ENCODE measurements around the gene CFAP410.
"Not testable (repeated sequence)": the region's sequence is repeated elsewhere in the genome, so short reads cannot be mapped to it uniquely, and the experiment has no call there.

CFAP410 gene

DNA sequence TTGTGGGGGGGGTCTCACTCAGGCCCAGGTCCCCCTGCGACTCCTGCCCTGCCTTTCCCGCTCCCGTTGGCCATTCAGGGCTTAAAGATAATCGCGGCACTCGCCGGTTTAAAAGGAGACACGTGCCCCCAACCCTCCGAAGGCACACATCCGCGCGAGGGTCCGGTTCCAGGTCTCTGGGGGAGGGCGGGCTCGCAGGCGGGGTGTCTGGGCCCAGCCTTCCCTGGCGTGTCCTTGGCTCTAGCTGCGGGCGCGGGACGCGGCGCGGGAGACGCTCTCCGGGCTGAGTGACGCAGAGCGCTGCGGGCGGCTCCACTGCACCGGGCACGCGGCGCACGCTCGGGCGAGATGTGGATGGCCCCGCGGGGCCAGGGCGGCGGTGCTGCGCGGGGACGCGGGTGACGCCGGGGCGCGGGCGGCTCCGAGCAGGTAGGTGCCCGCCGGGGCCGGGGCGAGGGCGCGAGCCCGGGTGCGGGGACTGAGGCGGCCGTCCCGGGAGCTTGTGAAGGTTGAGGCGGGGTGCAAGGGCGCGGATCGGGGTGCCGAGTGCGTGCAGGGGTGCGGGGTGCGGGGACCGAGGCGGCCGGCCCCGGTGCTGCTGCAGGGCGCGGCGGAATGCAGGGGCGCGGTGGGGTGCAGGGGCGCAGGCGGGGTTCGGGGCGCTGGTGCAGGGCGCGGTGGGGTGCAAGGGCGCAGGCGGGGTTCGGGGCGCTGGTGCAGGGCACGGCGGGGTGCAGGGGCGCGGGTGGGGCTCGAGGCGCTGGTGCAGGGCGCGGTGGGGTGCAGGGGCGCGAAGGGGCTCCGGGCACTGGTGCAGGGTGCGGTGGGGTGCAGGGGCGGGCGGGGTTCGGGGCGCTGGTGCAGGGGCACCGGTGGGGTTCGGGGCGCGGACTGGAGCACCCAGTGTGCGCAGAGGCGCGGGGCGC, 10.9 kb upstream of the CFAP410 start:
- DNase-seq: no peak

DNA sequence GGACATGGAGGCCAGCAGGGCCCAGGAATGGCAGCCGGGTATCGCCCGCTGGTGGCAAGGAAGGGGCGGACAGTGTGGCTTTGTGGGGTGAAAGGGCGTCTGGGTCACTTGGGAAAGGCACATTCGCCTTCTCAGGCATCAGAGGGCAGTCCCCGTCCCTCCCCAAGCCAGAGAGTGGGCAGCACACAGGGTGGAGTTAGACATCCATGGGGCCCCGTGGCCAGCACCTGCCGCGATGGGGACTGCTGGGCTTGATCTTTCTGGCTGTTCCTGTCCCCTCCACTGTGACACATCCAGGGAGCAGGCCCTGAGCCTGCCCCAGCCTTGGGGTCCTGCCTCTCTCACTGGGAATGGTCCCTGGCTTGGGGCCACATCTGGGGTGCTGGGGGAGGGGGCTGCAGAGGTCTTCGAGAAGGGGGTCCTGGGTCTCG, 10.2 kb upstream of the CFAP410 start:
- DNase-seq: no peak

DNA sequence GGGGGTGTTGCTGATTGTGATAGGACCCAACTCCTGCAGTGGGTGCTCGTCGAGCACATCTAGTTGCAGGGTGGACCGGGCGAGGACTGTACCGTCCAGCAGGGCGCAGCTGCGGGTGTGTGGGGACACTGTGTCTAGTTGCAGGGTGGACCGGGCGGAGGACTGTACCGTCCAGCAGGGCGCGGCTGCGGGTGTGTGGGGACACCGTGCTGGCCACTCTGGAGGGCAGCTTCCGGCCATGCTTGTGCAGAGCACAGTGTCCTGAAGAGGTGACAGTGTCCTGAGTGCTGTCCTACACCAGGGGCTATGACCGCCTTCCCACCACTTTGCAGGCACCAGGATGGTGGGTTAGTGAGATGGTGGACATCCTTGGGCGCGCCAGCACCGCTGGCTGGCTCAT, 9.7 kb upstream of the CFAP410 start:
- no peak for DNase-seq

DNA sequence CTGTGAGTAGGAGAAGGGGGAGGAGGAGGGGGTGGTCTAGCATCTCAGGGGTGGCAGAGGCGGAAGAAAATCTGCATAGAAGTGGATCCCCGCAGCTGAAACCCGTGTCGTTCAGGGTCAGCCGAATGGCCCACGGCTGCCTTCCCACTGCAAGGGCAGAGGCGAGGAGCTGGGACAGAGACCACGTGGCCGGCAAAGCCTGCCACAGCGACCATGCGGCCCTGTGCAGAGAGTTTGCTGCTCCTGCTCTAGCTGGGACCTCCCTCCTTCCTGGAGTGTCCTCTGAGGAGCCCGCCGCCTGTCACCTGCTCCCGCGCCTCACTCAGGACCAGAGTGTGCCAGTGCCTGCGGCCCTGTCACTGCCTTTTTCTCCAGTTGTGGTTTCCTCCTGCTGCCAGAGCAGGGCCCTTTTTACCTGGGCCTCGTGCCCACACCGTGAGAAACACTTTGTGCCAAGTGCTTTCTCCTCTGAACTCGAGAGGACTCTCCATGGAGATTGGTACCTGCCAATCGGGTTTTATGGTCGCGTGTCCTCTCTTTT, 8.8 kb upstream of the CFAP410 start:
- DNase-seq: no peak

DNA sequence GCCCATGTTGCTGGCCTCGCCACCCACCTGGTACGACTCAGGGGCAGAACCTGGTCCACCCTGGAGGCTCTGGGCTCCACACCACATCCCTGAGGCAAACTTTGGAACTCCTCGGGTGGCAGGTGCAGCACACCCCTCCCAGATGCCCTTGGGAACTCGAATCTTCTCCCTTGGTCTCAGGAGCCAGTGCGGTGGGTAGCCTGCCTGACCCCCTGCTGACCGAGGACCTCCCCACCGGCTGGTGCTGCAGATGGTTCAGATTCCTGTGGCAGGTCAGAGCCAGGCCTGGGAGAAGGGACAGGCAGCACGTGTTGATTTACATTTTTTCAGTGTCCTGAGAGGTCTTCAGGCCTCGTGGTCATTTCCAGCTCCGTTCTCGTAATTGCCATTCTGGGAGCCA, 6.3 kb upstream of the CFAP410 start:
- no peak for DNase-seq

DNA sequence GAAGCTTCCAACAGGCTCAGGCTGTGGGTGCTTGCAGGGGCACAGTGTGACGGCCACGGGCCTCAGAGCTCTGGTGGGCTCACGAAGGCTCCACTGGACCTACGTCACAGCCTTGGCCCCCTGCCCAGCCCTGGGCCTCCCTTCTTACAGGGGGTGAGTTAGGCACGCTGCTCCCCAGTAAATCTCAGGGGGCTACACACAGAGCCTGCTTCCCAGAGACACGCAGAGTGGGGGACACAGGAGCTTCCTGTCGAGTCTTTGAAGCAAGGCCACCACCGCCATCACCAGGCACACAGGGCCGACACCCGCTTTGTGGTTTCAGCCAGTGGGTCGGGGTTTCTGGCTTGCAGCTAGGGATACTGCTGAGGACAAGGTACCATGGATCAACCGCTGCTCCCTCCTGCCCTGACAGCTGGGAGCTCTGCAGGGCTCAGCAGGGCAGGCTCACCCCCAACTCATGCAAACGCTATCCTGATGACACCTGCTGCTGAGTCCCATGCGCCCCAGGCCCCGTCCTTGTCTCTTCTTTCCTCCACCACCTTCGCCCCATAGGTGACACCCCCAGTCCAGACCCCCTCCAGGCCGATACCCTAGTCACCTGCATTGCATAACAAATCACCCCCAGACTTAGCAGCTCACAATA, 5.5 kb upstream of the CFAP410 start:
- no peak for DNase-seq

DNA sequence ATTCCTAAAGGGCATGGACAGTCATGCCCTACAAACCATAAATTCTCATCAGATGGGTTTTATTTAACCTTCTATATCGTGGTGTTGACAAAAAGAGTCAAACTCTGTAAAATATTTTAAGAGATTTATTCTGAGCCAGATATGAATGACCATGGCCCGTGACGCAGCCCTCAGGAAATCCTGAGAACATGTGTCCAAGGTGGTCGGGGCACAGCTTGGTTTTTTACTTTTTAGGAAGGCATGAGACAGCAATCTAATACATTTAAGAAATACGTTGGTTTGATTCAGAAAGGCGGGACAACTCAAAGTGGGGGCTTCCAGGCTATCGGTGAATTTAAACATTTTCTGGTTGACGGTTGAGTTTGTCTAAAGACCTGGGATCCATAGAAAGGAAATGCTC, 3.8 kb upstream of the CFAP410 start:
- DNase-seq: not testable (repeated sequence)

DNA sequence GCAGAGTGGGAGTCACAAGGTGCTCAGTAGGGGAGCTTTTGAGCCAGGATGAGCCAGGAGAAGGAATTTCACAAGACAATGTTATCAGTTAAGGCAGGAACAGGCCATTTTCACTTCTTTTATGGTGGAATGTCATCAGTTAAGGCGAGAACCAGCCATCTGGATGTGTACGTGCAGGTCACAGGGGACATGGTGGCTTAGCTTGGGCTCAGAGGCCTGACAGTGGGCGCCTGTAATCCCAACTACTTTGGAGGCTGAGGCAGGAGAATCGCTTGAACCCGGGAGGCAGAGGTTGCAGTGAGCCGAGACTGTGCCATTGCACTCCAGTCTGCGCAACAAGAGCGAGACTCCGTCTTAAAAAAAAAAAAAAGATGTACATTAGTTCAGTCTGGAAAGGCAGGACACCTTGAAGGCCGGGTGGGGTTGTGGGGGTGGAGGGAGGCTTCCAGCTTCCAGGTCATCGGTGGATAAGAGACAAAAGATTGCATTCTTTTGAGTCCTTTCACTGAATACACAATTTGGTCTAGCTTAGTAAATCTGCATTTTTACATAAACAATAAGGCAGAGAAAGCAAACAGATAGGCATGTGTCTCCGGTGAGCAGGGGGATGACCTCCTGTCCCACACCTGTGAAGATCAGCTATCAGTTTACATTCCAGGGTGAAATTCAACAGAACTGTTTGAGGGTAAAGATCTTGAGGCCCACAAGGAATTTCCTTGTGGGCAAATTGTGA, 2.7 kb upstream of the CFAP410 start:
- DNase-seq: not testable (repeated sequence)

DNA sequence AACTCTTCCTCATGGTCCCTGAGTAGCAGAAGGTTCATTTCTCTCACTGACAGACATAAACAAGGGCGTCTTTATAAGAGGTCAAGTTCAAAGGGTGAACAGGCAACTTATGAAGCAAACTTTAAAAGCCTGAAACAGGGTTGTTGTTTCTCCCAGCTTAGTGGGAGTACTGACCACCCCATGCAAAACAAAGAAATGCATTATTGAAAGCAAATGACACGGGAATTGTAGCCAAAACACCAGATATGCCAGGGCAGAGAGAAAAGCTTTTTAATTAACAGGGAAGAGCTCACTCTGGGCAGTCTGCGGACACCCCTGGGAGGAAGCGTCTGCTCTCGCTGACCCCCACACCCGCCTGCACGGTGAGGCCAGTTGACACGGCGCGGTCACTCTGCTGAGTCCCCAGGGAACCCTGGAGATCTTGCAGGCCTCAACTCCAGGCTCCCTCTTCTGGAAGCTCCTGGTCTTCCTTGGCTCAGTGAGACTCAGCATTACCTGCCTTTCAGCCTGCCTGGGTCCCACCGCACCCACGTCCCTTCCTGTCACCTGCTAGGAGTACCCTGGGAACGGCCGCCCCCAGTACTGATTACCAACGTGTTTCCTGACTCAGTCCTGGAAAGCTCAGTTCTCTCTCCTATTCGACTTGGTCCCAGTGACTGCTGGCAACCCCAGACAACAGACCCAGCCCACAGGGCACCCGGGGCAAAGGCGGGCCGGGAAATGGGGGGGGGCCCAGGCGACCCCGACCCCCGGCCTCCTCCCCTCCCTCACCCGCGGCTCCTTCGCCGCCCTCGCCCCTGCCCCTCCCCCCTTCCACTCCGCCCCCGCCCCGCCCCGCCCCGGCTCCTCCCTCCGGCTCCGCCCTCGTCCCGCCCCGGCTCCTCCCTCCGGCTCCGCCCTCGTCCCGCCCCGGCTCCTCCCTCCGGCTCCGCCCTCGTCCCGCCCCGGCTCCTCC, 972 bp downstream of the CFAP410 start:
- DNase-seq: peak in 1 of 2 donors; percentile 29

DNA sequence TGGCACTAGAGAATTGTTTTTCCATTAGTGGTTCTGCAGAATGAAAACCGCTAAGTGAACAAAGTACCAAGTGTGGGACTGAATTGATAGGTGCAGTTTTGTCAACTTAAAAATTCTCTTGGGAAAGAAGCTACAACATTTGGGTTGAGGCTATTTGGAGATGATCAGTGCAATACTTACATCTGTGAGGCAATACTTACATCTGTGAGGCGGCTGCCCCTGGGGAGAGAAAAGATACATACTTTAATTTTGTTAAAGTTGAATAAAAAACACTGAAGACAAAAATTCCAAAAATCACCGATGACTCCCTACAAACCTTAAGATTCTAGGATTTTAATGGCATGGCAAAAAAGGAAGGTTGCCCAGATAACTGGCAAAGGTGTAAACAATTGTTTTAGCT, 1.7 kb downstream of the CFAP410 start:
- no peak for DNase-seq

DNA sequence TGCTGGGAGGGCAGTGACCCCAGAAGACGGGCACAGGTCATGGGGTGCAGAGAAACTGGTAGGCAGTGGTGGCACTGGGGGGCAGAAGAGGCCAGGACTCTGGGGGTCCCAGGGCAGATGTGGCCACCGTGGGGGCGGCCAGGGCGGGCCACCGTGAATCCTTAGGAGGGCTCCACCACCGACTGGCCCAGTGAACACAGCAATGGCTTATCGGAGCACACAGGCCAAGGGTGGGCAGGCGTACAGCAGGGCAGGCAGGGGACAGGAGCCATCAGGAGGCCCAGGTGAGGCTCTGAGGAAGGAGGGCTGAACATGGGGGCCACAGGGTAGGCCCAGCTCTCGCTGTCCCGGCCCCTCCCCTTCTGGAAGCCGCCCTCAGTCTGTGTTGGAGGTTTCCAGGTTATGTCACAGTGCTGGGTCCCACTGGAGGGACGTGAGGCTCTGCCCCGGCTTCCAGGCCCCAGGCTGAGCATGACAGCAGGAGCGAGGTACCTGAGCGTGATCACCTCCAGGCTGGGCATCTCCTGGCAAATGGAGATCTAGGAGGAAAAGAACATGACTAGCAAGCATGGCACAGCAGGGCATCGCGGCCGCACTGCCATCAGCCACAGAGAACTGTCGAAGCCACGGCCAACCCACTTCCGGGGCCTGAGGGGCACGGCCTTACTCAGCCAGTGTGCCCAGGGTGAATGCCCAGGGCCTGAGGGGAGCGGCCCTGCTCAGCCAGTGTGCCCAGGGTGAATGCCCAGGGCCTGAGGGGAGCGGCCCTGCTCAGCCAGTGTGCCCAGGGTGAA, 3.7 kb downstream of the CFAP410 start:
- DNase-seq: no peak

DNA sequence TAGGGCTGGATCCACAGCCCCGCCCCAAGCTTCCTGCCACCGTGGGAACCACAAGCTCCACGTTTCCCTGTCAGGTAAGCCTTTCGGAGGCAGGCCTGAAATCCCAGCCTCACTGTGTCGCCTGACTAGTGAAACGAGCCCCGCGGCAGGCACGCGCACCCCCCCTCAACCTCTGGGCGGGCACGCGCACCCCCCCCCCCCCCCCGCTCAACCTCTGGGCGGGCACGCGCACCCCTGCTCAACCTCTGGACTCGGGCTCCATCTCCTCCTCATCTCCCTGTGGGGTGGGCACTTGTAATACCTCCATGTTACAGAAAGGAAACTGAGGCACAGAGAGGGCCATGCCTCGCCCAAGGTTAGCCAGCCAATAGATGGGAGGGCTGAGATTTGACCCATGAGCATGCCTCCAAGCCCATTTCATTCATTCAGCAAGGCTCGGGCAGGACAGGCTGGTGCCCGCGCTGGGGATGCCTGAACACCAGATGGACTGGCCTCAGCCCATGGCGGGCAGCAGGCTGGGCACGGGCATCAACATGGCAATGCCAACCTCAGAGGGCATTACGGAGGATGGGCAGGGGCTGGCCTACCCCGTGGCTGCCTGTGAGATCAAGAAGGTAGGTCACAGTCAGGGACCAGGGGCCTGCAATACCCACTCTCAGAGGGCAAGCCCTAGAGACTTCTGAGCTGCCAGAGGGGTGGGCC, 4.7 kb downstream of the CFAP410 start:
- no peak for DNase-seq

DNA sequence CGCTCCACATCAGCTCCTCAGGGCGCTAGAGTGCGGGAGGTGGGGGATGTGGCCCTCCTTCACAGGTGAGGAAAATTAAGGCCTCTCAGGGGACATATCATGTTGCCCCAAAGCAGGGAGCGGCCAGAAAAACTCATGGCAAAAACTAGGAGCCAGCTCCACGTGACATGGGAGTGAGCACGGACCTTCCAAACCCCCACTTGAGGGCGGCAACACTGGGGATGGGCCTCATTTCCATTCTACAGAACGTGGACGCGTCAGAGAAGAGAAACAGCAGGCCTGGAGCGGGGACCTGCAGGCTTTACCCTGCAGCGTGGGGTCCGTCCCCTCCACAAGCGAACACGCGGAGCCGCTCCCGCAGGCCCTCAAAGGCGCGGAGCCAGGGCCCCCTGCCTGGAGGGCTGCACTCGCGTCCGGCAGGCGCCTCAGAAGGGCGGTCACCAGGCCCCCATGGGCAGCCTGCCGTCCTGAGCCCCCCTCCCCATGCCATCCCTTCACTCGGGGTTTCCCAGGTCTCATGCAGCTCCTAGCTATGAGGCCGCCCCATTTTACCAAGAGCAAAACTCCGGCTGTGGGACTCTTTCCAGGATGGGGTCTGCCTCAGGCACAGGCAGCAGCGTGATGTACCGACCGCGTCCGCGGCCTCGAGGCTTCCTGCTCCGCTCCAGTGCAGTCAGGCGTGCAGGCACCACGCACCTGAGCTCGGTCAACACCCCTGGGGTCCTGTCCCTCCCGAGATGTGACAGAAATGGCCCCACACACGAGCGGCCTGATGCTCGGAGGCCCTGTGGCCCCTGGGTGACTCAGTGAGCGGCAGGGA, 5.5 kb downstream of the CFAP410 start:
- no peak for DNase-seq

DNA sequence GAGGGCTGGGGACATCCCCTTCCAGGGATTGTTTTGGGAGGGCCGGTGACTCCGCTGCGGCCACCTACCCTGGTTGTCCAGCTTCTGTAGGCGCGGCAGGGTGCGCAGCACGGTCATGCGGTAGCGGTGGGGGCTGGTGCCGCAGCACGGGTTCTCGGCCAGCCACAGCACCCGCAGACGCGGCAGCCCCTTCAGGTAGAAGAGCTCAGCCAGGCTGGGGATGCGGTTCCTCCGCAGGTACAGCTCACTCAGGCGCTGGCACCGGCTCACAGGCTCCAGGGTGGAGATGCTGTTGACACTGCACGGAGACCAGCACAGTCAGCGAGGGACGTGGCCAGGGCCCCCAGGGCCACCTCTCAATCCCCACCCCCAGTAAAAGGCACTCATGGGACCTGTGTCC, 6.2 kb downstream of the CFAP410 start:
- no peak for DNase-seq

DNA sequence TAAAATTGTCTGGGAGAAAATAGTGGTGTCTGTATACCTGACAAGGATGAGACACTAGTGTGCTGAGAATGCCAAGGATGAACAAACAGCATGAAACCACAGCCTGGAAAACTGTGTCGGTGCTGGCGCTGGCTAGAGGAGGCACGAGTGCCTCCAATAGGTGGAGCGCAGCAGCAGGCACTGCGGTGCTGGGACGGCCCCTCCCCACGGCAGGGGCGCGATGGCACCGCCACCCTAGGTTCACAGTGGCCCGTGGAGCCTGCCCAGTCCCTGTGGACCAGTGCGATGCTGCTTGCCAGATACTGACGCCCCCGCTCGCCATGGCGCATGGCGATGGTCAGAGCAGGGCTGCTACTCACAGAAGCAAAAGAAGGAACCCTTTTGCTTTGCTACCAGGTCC, 6.8 kb downstream of the CFAP410 start:
- DNase-seq: no peak

DNA sequence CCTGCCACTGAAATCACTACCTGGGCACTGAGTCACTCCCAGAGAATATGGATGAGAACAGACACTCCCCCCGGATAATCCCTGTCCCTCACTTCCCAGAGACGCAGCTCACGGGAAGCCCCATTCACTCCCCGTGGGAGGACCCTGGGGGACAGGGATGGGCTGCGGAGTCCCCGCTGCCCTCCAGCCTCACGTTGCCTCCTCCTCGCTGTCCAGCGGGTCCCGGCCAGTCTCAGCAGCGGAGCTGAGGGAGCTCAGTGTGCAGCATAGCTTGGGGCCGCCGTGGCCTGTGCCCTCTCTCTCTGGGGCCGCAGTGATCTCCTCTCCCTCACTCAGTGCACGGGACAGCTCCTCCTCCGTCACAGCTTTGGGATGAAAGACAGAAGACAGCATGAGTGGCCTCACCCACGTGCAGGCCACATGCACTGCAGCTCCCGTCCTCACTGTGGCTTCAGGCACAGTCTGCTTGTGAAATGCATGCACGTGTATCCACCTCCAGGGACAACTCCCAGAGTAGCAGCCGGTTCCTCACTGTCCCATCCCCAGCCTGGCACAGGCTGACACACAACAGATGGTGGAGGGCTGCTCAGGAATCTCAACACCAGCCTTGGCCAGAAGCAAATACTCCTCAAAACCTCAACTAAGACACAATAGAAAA, 7.4 kb downstream of the CFAP410 start:
- no peak for DNase-seq

DNA sequence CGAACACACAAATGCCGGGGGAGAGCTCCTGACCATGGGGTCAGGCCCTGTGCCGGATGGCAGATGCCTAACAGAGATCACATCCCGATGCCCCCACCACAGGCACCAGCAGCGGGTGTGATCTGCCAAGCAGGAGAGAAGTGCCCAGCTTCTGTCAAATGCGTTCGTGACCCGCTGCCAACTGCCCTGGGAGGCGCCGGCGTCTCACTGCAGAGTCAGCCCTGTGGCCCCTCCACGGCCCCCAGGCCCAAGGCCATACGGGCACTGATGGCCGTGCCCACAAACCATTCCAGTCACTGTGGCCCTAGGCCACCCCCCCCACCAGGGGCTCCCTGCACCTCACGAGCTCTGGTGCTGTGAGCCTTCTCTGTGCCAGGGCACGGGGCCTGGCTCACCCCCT, 8.0 kb downstream of the CFAP410 start:
- DNase-seq: no peak

DNA sequence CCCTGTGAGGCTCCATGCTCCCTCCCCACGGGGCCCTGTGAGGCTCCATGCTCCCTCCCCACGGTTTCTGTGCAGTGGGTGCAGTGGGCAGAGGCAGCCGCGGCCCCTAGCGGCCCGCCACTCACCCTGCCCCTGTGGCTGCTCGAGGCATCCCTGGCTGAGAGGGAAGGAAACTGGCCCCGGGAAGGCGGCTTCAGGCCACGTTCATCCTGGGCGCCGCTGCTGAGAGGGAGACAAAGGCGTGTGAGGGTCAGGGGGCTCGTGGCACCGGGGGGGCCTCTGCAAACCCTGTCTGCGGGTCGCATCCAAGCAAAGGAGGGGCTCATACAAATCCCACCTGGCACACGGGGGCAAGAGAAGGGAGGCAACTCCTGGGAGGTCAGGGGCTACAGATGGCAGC, 8.5 kb downstream of the CFAP410 start:
- DNase-seq: no peak

All from bone marrow (tissue), 2 donors.